H1 (cell line): Measurements from ENCODE around the gene HSD17B1. TPM values are rescaled to one million over a fixed set of nuclear protein-coding genes. Genes with fewer than 3 reads are reported as not detected.

Experiments used
- CTCF ChIA-PET: fragments of 300-600 bp; sonication (Branson Sonifier 250); formaldehyde crosslinking; loops from one replicate; lab custom pipeline; 2021; ENCODE audit not compliant: partially characterized antibody; lab: Charles Lee
- POLR2A ChIA-PET: fragments of 300-600 bp; sonication (Branson Sonifier 250); formaldehyde crosslinking; loops from one replicate; lab custom pipeline; 2021; ENCODE audit warnings: inconsistent platforms; ENCODE audit not compliant: partially characterized antibody; lab: Charles Lee
- DNase-seq, 2 experiments: peaks; one replicate each; pipeline versions ENCODE4 v3.0.0 to v3.0.0-alpha.2; 2010 to 2022; ENCODE audit warnings: low spot score in 2 of 2, low read depth in 1 of 2, mixed read lengths in 1 of 2
- FAIRE-seq: peaks from 2 replicates; lab custom pipeline; 2011; peaks lifted over from hg19 to GRCh38; lab: Jason Lieb, UNC
- H2AFZ ChIP-seq: 2 replicates; pipeline ENCODE4 v1.8.1; 2012; ENCODE audit warnings: low read length, inconsistent platforms
- H2AK5ac ChIP-seq: 2 replicates; pipeline ENCODE4 v1.6.1; 2013; ENCODE audit warnings: low read depth, low read length
- H2BK120ac ChIP-seq: replicated peaks from 2 replicates; pipeline ENCODE3; 2013; ENCODE audit warnings: low read depth, low read length, inconsistent platforms
- H2BK12ac ChIP-seq: 2 replicates; pipeline ENCODE4 v1.6.1; 2013; ENCODE audit warnings: low read depth, low read length
- H2BK15ac ChIP-seq: 2 replicates; pipeline ENCODE4 v1.6.1; 2013; ENCODE audit warnings: low read length
- H2BK20ac ChIP-seq: 2 replicates; pipeline ENCODE4 v1.6.1; 2013; ENCODE audit warnings: low read length
- H2BK5ac ChIP-seq: 2 replicates; pipeline ENCODE4 v1.6.1; 2013; ENCODE audit warnings: low read depth, low read length
- H3K14ac ChIP-seq: 2 replicates; pipeline ENCODE4 v1.6.1; 2013; ENCODE audit warnings: inconsistent platforms; ENCODE audit not compliant: insufficient read length
- H3K18ac ChIP-seq: 2 replicates; pipeline ENCODE4 v1.6.1; 2013; ENCODE audit warnings: low read length; ENCODE audit errors: extremely low read depth
- H3K23ac ChIP-seq: 2 replicates; pipeline ENCODE4 v1.6.1; 2013; ENCODE audit warnings: inconsistent platforms; ENCODE audit not compliant: insufficient read length
- H3K23me2 ChIP-seq: 2 replicates; pipeline ENCODE4 v1.6.1; 2013; ENCODE audit warnings: low read depth, low read length
- H3K27ac ChIP-seq: 2 replicates; pipeline ENCODE4 v1.6.1; 2011; ENCODE audit warnings: low read depth, low read length, inconsistent platforms
- H3K27me3 ChIP-seq, 4 experiments: replicated peaks in 1 of 4; 1 replicate in 1 of 4; 2 replicates in 3 of 4; pipeline versions ENCODE4 v1.6.1 to v1.8.1; 2011 to 2013; ENCODE audit warnings: low read length in 3 of 4, mild to moderate bottlenecking in 3 of 4, inconsistent platforms in 2 of 4, mixed read lengths in 2 of 4, moderate library complexity in 1 of 4; ENCODE audit not compliant: control insufficient read depth in 3 of 4, insufficient read depth in 3 of 4; ENCODE audit errors: extremely low read depth in 1 of 4
- H3K36me3 ChIP-seq, 4 experiments: 2 replicates each; pipeline versions ENCODE4 v1.6.1 to v1.8.1; 2011 to 2013; ENCODE audit warnings: mild to moderate bottlenecking in 4 of 4, low read length in 3 of 4, moderate library complexity in 2 of 4, control low read depth in 1 of 4, inconsistent platforms in 1 of 4; ENCODE audit not compliant: insufficient read depth in 4 of 4, control insufficient read depth in 2 of 4
- H3K4ac ChIP-seq: replicated peaks from 2 replicates; pipeline ENCODE3; 2013; ENCODE audit warnings: low read length, low read depth, mixed read lengths, inconsistent platforms; ENCODE audit not compliant: insufficient read length
- H3K4me1 ChIP-seq, 4 experiments: replicated peaks in 1 of 4; 1 replicate in 1 of 4; 2 replicates in 3 of 4; pipeline versions ENCODE4 v1.6.1 to v1.8.1; 2011 to 2013; ENCODE audit warnings: low read length in 3 of 4, inconsistent platforms in 2 of 4, mixed read lengths in 1 of 4; ENCODE audit not compliant: insufficient read depth in 4 of 4, control insufficient read depth in 3 of 4
- H3K4me2 ChIP-seq, 2 experiments: 2 replicates each; pipeline versions ENCODE4 v1.6.1 to v1.8.1; 2011 to 2013; ENCODE audit warnings: low read depth in 2 of 2, low read length in 2 of 2, control low read depth in 1 of 2, inconsistent platforms in 1 of 2, mild to moderate bottlenecking in 1 of 2; ENCODE audit not compliant: insufficient read depth in 1 of 2
- H3K4me3 ChIP-seq, 4 experiments: fragments of 200-600, 300-600 bp in 1 of 4; sonication (generic), shearing (Covaris generic), sonication (Bioruptor Twin) in 1 of 4; 2 replicates each; pipeline versions ENCODE4 v1.5.1 to v1.8.1; 2011 to 2016; ENCODE audit warnings: low read length in 4 of 4, low read depth in 3 of 4, control low read depth in 2 of 4, inconsistent platforms in 2 of 4, mild to moderate bottlenecking in 2 of 4, mixed read lengths in 1 of 4, moderate library complexity in 1 of 4; ENCODE audit not compliant: insufficient read depth in 2 of 4; ENCODE audit errors: extremely low read depth in 1 of 4
- H3K56ac ChIP-seq: replicated peaks from 2 replicates; pipeline ENCODE3; 2013; ENCODE audit warnings: low read depth, mild to moderate bottlenecking, mixed read lengths, low read length, inconsistent platforms; ENCODE audit not compliant: insufficient read length
- H3K79me1 ChIP-seq: 2 replicates; pipeline ENCODE4 v1.6.1; 2013; ENCODE audit warnings: low read depth, low read length, control low read depth
- H3K79me2 ChIP-seq, 2 experiments: 2 replicates each; pipeline versions ENCODE4 v1.6.1 to v1.8.1; 2012 to 2013; ENCODE audit warnings: low read length in 2 of 2, mild to moderate bottlenecking in 2 of 2, inconsistent platforms in 1 of 2; ENCODE audit not compliant: insufficient read depth in 2 of 2, control insufficient read depth in 1 of 2
- H3K9ac ChIP-seq, 4 experiments: replicated peaks in 1 of 4; 1 replicate in 1 of 4; 2 replicates in 3 of 4; pipeline versions ENCODE4 v1.6.1 to v1.8.1; 2011 to 2013; ENCODE audit warnings: low read depth in 3 of 4, low read length in 3 of 4, control low read depth in 2 of 4, mild to moderate bottlenecking in 2 of 4, moderate library complexity in 2 of 4, inconsistent platforms in 1 of 4; ENCODE audit errors: extremely low read depth in 1 of 4
- H3K9me3 ChIP-seq, 2 experiments: 2 replicates each; pipeline versions ENCODE4 v1.6.1 to v1.8.1; 2012 to 2013; ENCODE audit warnings: mild to moderate bottlenecking in 2 of 2, moderate library complexity in 2 of 2, control low read depth in 1 of 2, inconsistent platforms in 1 of 2, low read depth in 1 of 2, low read length in 1 of 2, mixed read lengths in 1 of 2; ENCODE audit not compliant: insufficient read depth in 2 of 2
- H4K20me1 ChIP-seq, 2 experiments: replicated peaks in 1 of 2; 2 replicates each; pipeline versions ENCODE3 to v1.8.1; 2011 to 2013; ENCODE audit warnings: inconsistent platforms in 2 of 2, low read length in 2 of 2, mild to moderate bottlenecking in 1 of 2; ENCODE audit not compliant: insufficient read depth in 2 of 2, control insufficient read depth in 1 of 2
- H4K5ac ChIP-seq: 2 replicates; pipeline ENCODE4 v1.6.1; 2013; ENCODE audit warnings: low read length, low read depth, mixed read lengths, inconsistent platforms; ENCODE audit not compliant: insufficient read length
- H4K8ac ChIP-seq: 2 replicates; pipeline ENCODE4 v1.8.0; 2013; ENCODE audit warnings: mild to moderate bottlenecking, moderate library complexity, low read length, inconsistent platforms; ENCODE audit not compliant: insufficient read depth; ENCODE audit errors: extremely low read depth
- H4K91ac ChIP-seq: replicated peaks from 2 replicates; pipeline ENCODE3; 2013; ENCODE audit warnings: low read length, mixed read lengths, inconsistent platforms; ENCODE audit not compliant: insufficient read length
- ASH2L ChIP-seq: fragments of 200-600, 300-600 bp; sonication (generic); IDR thresholded peaks from one replicate; pipeline ENCODE4 v1.7.1; 2017; ENCODE audit warnings: low read length
- CEBPB ChIP-seq: IDR thresholded peaks from 2 replicates; pipeline ENCODE4 v1.6.1; 2012; ENCODE audit warnings: low read depth, low read length
- NRF1 ChIP-seq: IDR thresholded peaks from 2 replicates; pipeline ENCODE4 v1.6.1; 2011; ENCODE audit warnings: mild to moderate bottlenecking, low read depth, low read length, improper control_type of control experiment
- TEAD4 ChIP-seq: IDR thresholded peaks from 2 replicates; pipeline ENCODE4 v1.6.1; 2012; ENCODE audit warnings: low read depth, low read length, inconsistent platforms, mixed read lengths
- WGBS, 2 experiments: shearing (Covaris generic) in 1 of 2; methylation state at CpG; one replicate each; pipeline versions ENCODE4 v1.1.6 to v1.1.7; 2013 to 2015; ENCODE audit warnings: low lambda C conversion rate in 2 of 2, mixed read lengths in 2 of 2, inconsistent platforms in 1 of 2, low coverage in 1 of 2, missing lambda C conversion rate in 1 of 2; ENCODE audit not compliant: insufficient replicate concordance in 2 of 2, insufficient coverage in 1 of 2, insufficient read length in 1 of 2; ENCODE audit errors: extremely low coverage in 1 of 2, missing lambda C conversion rate in 1 of 2; 5-methylcytosine and 5-hydroxymethylcytosine counted together
- polyA plus RNA-seq, 7 experiments: library from polyadenylated mRNA; depleted of rRNA in 3 of 7; stranded (reverse) in 5 of 7; unstranded in 2 of 7; fragments of >200 nt in 5 of 7; fragments of 200-250 nt in 2 of 7; gene quantifications; 1 replicate in 5 of 7; 2 replicates in 1 of 7; 4 replicates in 1 of 7; pipeline versions ENCODE4 v1.2.1 to v1.2.3, GENCODE V29; 2011 to 2013; ENCODE audit warnings: missing spikeins in 2 of 7, mixed read lengths in 2 of 7
- total RNA-seq: library from RNA; stranded (reverse); fragmentation: NEBNext Ultra II Directional; extraction: Animal tissue kit (Norgen Biotek cat#: 25700); gene quantifications from 2 replicates; pipeline ENCODE4 v1.2.1, GENCODE V29; 2021
- TF ChIP-seq, protein P1 (sequence below): IDR thresholded peaks from 2 replicates; pipeline ENCODE4 v1.6.1; 2012; ENCODE audit warnings: low read length, inconsistent platforms
- TF ChIP-seq, protein P2 (sequence below): IDR thresholded peaks from 2 replicates; pipeline ENCODE4 v1.6.1; 2011; ENCODE audit warnings: low read depth, mild to moderate bottlenecking, low read length; ENCODE audit not compliant: insufficient read depth

The HSD17B1 gene
- total and polyA plus RNA-seq, 2 of the 8 experiments (the other 6 are each of a cell fraction or from before 2014, with no cell fraction given) = 0.88 to 1.0 TPM

DNA sequence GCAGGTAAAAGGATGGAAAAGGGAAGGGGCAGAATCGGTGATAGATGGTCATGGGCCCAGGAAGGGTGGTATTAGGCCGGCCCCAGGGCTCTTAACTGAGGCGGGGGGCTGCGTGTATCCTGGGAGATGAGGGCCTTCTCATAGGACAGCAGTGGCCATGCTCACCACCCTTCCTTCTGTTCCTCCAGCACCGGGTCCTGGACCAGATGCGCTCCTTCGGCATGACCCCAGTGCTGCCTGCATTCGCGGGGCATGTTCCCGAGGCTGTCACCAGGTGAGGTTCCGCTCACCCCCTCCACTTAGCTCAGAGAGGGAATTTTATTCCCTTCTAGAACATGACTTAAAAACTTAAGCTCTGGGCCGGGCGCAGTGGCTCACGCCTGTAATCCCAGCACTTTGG is 14.2 kb upstream of the HSD17B1 start:
- CTCF ChIA-PET = interaction anchor here (5.1 kb wide), 1 partner anchor 10 kb away, joined by 28 read pairs; no protein-coding TSS in a partner anchor
- Histone ChIP-seq H3K23ac (no peak overlapping the region), H3K79me1 (no peaks in the 10 kb centered on the region; the same call in 1 of the 2 replicates), H3K23me2 (peaks cover 9% of the 10 kb centered on the region), H3K56ac (no peak overlapping the region), H4K8ac (no peak overlapping the region), H2BK20ac (no peak overlapping the region), H2BK5ac (no peak overlapping the region), H3K4me1 (peaks cover 0 to 15% (median 13%) of the 10 kb centered on the region in 4 experiments; a peak in 6 of 7 replicates), H4K91ac (no peak overlapping the region), H2BK15ac (no peak overlapping the region), H3K79me2 (no peaks in the 10 kb centered on the region), H2BK120ac (no peak overlapping the region), H4K20me1 (peaks cover 1 to 2% of the 10 kb centered on the region in 2 experiments), H3K4me2 (no peak overlapping the region), H4K5ac (no peak overlapping the region), H2AK5ac (no peak overlapping the region), H3K18ac (no peak overlapping the region), H3K4me3 (no peak overlapping the region), H3K27ac (no peak overlapping the region), H2BK12ac (no peak overlapping the region), H3K27me3 (no peaks in the 10 kb centered on the region), H3K36me3 (peaks cover 0 to 11% (median 6%) of the 10 kb centered on the region in 4 experiments; a peak in 4 of 8 replicates), H3K9me3 (no peaks in the 10 kb centered on the region), H3K9ac (no peak overlapping the region), H2AFZ (no peak overlapping the region), H3K4ac (no peak overlapping the region), H3K14ac (no peak overlapping the region)
- no peak for TF ChIP-seq CEBPB
- TF ChIP-seq, protein P1, sequence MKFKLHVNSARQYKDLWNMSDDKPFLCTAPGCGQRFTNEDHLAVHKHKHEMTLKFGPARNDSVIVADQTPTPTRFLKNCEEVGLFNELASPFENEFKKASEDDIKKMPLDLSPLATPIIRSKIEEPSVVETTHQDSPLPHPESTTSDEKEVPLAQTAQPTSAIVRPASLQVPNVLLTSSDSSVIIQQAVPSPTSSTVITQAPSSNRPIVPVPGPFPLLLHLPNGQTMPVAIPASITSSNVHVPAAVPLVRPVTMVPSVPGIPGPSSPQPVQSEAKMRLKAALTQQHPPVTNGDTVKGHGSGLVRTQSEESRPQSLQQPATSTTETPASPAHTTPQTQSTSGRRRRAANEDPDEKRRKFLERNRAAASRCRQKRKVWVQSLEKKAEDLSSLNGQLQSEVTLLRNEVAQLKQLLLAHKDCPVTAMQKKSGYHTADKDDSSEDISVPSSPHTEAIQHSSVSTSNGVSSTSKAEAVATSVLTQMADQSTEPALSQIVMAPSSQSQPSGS = no peak
- TF ChIP-seq NRF1 = no peak
- TF ChIP-seq ASH2L = no peak
- TF ChIP-seq TEAD4 = no peak
- TF ChIP-seq, protein P2, sequence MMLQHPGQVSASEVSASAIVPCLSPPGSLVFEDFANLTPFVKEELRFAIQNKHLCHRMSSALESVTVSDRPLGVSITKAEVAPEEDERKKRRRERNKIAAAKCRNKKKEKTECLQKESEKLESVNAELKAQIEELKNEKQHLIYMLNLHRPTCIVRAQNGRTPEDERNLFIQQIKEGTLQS = no peak
- FAIRE-seq (no peak), DNase-seq (no peak)
- POLR2A ChIA-PET = interaction anchor here (0.6 to 4.3 kb wide), 4 partner anchors 9 to 157 kb away, joined by 3 to 43 read pairs (median 4); no protein-coding TSS in a partner anchor
- WGBS, 2 experiments = 95% methylated on average over 14 of the region's 14 CpGs; no CpG with 5 or more reads in 1 of the 2 experiments
